ENCODE data around the gene UBR4.

GRCh38 chr1:19154876-19155275 lies 55.2 kb downstream of the UBR4 start:
- TF ChIP-seq, protein P1, sequence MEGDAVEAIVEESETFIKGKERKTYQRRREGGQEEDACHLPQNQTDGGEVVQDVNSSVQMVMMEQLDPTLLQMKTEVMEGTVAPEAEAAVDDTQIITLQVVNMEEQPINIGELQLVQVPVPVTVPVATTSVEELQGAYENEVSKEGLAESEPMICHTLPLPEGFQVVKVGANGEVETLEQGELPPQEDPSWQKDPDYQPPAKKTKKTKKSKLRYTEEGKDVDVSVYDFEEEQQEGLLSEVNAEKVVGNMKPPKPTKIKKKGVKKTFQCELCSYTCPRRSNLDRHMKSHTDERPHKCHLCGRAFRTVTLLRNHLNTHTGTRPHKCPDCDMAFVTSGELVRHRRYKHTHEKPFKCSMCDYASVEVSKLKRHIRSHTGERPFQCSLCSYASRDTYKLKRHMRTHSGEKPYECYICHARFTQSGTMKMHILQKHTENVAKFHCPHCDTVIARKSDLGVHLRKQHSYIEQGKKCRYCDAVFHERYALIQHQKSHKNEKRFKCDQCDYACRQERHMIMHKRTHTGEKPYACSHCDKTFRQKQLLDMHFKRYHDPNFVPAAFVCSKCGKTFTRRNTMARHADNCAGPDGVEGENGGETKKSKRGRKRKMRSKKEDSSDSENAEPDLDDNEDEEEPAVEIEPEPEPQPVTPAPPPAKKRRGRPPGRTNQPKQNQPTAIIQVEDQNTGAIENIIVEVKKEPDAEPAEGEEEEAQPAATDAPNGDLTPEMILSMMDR (IDR thresholded peaks at IDR 0.05; ENCODE audit: poor library complexity) = no peak
- TF ChIP-seq EZH2 (IDR thresholded peaks at IDR 0.05; ENCODE audit: borderline replicate concordance) (no peak), EZH2phosphoT487 (IDR thresholded peaks at IDR 0.05; ENCODE audit: low read depth, severe bottlenecking, unreplicated experiment) (no peak)
